ENCODE measurements around the gene RHEB. TPM values are rescaled to one million over a fixed set of nuclear protein-coding genes. Genes with fewer than 3 reads are reported as not detected.

The RHEB gene
- total RNA-seq, 1 experiment from 2014 or later: 114 TPM

DNA sequence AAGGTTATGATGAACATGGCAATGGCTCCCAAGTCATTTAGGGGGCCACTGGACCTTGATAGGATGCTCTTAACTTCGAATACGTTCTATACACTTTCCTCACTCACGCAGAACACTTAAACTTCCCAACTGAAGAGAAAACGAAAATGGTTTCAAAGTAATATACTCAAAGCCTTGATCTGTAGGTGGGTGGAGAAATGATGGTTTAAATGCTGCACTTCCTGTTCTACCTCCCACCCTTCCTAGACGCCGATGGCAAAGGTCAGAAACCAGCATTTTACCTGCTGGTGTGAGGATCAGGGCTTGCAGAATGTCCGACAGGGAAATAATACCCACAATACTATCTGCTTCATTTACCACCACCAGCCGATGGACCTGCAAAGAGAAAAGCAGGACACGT lies 40.5 kb upstream of the RHEB start:
- H3K27me3 Mint-ChIP-seq (ENCODE audit: low read depth): no peaks in the 10 kb centered on the region
- Histone ChIP-seq H2AK5ac (ENCODE audit: insufficient read length, low read length) (no peak overlapping the region), H2BK20ac (ENCODE audit: low read depth, low read length, poor library complexity, severe bottlenecking) (no peak overlapping the region), H3T11ph (ENCODE audit: low read length) (no peak overlapping the region), H2BK12ac (ENCODE audit: insufficient read length, low read depth, low read length) (no peak overlapping the region), H3K56ac (ENCODE audit: insufficient read length, low read depth, low read length) (no peak overlapping the region), H3K79me2 (ENCODE audit: insufficient read depth, low read length) (no peaks in the 10 kb centered on the region), H3K4ac (ENCODE audit: low read depth, low read length) (no peak overlapping the region), H2BK15ac (ENCODE audit: low read depth, low read length) (no peak overlapping the region), H3K4me2 (ENCODE audit: insufficient read depth, insufficient read length, low read length) (no peak overlapping the region), H3K18ac (ENCODE audit: insufficient read length, low read depth, low read length) (no peak overlapping the region), H4K91ac (ENCODE audit: insufficient read length, low read depth, low read length) (no peak overlapping the region), H3K23ac (ENCODE audit: insufficient read length, low read depth, low read length) (no peak overlapping the region), H2BK120ac (ENCODE audit: low read depth, low read length, poor library complexity, severe bottlenecking) (no peak overlapping the region), H2AFZ (ENCODE audit: low read length) (no peak overlapping the region), H3K4me1 (ENCODE audit: insufficient read depth, low read length) (no peaks in the 10 kb centered on the region), H3K27me3 (ENCODE audit: insufficient read depth, low read length) (no peaks in the 10 kb centered on the region), H2BK5ac (ENCODE audit: insufficient read length, low read length) (no peak overlapping the region), H3K9ac (ENCODE audit: extremely low read depth, insufficient read length, low read length) (no peak overlapping the region), H3K14ac (ENCODE audit: insufficient read depth, low read length) (no peak overlapping the region), H3K27ac (ENCODE audit: insufficient read length, low read depth, low read length) (no peak overlapping the region), H4K20me1 (ENCODE audit: control insufficient read depth, insufficient read depth, insufficient read length) (no peaks in the 10 kb centered on the region), H3K9me3 (ENCODE audit: control insufficient read depth, low read depth, low read length) (no peaks in the 10 kb centered on the region), H4K5ac (ENCODE audit: insufficient read length, low read depth, low read length) (no peak overlapping the region), H3K79me1 (ENCODE audit: insufficient read depth, low read depth, low read length, poor library complexity, severe bottlenecking) (no peaks in the 10 kb centered on the region), H3K23me2 (ENCODE audit: insufficient read length, low read depth, low read length, poor library complexity, severe bottlenecking) (no peaks in the 10 kb centered on the region), H4K8ac (replicated peaks; ENCODE audit: insufficient read length, low read depth, low read length) (no peak overlapping the region)
- H3K4me3 Mint-ChIP-seq: no peak overlapping the region
- TF ChIP-seq, protein P1, sequence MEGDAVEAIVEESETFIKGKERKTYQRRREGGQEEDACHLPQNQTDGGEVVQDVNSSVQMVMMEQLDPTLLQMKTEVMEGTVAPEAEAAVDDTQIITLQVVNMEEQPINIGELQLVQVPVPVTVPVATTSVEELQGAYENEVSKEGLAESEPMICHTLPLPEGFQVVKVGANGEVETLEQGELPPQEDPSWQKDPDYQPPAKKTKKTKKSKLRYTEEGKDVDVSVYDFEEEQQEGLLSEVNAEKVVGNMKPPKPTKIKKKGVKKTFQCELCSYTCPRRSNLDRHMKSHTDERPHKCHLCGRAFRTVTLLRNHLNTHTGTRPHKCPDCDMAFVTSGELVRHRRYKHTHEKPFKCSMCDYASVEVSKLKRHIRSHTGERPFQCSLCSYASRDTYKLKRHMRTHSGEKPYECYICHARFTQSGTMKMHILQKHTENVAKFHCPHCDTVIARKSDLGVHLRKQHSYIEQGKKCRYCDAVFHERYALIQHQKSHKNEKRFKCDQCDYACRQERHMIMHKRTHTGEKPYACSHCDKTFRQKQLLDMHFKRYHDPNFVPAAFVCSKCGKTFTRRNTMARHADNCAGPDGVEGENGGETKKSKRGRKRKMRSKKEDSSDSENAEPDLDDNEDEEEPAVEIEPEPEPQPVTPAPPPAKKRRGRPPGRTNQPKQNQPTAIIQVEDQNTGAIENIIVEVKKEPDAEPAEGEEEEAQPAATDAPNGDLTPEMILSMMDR (conservative IDR thresholded peaks at IDR 0.05): no peak
- no peak overlapping the region for H3K27ac Mint-ChIP-seq
- H3K9me3 Mint-ChIP-seq: no peaks in the 10 kb centered on the region
- no peaks in the 10 kb centered on the region for H3K4me1 Mint-ChIP-seq
- no CpG with 5 or more reads among the region's 9 CpGs for WGBS (ENCODE audit: extremely low coverage, insufficient read length, low lambda C conversion rate)
- DNase-seq: no peak
- peaks cover 0 to 5% (median 0%) of the 10 kb centered on the region in 3 experiments; a peak in 2 of 7 replicates for H3K36me3 Mint-ChIP-seq (ENCODE audit: insufficient read depth in 1 of 3, low read depth in 3 of 3)

Data from H9 (cell line).